NCI-H146 treated with DMSO at 0.1 percent for 48 hours (cell line): ENCODE data around the gene MYL11.
A peak's percentile ranks its signal among the peaks of the same experiment; 100 is the strongest.

Experiments
- DNase-seq: peaks from one replicate; lab custom pipeline; 2025; ENCODE audit not compliant: unreplicated experiment; lab: John Stamatoyannopoulos, UW

The MYL11 gene

GRCh38 chr16:30416624-30417528, 42.3 kb downstream of the MYL11 start:
- no peak for DNase-seq

GRCh38 chr16:30417529-30418349, 43.1 kb downstream of the MYL11 start:
- peak; percentile 86 for DNase-seq

DNA sequence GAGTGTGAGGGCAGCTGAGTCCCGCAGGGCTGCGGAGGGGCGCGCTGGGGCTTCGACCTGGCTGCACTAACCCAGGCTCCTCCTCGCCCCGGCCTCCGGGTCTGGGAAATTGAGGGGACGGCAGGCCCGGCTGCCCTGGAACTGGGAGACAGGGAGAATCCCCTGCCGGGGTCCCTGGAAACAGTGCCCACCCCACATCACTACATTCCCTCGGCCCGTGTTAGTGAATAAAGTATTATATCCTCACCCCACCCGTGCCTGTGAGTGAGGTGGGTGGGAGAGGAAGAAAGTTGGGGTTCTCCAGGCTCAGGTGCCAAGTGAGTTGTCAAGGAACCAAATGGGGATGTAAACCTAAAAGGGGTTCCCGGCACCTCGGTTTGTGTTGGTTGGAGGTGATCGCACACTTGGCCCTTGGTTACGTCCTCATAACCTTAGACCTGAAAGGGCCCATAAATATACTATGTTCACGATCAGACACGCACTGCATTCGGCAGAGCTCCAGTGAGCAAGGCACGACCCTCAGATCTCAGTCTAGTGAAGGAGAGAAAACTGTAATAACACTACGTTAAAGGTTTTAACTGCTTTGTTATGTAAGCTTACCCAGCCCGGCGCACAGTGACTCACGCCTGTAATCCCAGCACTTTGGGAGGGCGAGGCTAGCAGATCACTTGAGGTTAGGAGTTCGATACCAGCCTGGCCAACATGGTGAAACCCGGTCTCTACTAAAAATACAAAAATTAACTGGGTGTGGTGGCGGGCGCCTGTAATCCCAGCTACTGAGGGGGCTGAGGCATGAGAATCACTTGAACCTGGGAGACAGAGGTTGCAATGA, 44.0 kb downstream of the MYL11 start:
- no peak for DNase-seq

DNA sequence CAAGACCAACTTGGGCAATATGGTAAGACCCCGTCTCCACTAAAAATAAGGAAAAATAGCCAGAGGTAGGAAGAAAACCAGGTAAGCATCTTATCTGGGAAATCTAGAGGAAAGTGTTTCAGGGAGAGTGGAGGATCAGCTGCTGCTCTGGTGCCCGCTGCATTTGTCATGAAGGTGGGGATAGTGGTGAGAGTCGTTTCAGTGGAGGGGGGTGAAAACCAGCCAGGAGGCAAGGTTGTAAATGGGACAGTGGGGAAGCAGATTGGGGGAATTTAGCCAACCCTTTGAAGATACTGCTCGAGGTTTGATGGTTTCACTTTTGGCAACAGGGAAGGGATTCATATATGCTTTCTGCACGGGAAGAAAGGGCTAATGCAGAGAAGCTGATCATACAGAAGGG, 46.4 kb downstream of the MYL11 start:
- DNase-seq: no peak
